ENCODE measurements around the gene COBLL1.

GRCh38 chr2:164742738-164743317 is 98.8 kb downstream of the COBLL1 start:
- TF ChIP-seq EZH2 (IDR thresholded peaks at IDR 0.05; ENCODE audit: insufficient read depth, low read length): no peak
- no peak for TF ChIP-seq CTCF (IDR thresholded peaks at IDR 0.05; ENCODE audit: insufficient read depth, low read depth, low read length)
